PC-3 (cell line): ENCODE measurements around the gene AHNAK.

Experiments
- EZH2 ChIP-seq: fragments of 300-600 bp; sonication (generic); IDR thresholded peaks from one replicate; pipeline ENCODE4 v1.6.1; 2017; ENCODE audit warnings: antibody characterized with exemption, mild to moderate bottlenecking, low read length; ENCODE audit not compliant: unreplicated experiment
- TF ChIP-seq, protein P1 (sequence below): fragments of 300-600 bp; sonication (generic); conservative IDR thresholded peaks from 2 replicates; pipeline ENCODE4 v1.5.1; 2017; ENCODE audit warnings: antibody characterized with exemption, low read depth, mild to moderate bottlenecking, low read length

DNA sequence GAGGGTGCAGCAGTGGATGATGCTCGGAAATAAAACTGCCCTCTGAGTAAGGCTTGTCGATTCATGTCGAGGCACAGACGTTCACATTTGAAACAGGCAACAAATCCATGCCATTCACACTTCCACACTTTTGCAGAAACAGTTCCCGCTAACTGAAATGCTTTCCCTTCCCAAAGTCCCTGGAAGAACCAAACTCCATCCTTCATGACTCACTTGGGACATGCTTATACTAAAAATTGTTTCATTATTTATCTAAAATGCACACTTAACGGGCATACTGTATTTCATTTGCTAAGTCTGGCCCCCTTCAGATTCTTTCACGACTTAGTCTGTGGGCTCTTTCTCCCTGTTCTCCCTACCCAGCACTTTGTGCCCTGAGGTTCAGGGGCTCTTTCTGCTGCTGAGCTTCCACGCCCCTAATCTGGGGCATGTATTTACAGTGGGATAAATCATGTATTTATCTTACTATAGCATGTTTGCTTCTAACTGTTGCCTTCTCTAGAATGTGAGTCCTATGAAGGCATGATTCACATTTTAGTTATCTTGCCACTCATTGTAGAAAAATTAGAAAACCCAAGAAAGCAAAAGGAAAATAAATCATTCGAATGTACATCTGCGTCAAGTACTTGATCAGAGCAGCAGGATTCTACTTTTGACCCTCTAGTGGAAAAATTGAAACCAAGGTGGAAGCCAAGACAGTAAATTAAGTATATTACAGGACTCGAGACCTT is 115.3 kb downstream of the AHNAK start:
- no peak for TF ChIP-seq EZH2
- TF ChIP-seq, protein P1, sequence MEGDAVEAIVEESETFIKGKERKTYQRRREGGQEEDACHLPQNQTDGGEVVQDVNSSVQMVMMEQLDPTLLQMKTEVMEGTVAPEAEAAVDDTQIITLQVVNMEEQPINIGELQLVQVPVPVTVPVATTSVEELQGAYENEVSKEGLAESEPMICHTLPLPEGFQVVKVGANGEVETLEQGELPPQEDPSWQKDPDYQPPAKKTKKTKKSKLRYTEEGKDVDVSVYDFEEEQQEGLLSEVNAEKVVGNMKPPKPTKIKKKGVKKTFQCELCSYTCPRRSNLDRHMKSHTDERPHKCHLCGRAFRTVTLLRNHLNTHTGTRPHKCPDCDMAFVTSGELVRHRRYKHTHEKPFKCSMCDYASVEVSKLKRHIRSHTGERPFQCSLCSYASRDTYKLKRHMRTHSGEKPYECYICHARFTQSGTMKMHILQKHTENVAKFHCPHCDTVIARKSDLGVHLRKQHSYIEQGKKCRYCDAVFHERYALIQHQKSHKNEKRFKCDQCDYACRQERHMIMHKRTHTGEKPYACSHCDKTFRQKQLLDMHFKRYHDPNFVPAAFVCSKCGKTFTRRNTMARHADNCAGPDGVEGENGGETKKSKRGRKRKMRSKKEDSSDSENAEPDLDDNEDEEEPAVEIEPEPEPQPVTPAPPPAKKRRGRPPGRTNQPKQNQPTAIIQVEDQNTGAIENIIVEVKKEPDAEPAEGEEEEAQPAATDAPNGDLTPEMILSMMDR = no peak
